ENCODE measurements around the gene KCNMB2. TPM values are rescaled to one million over a fixed set of nuclear protein-coding genes. Genes with fewer than 3 reads are reported as not detected.

KCNMB2 gene
- total RNA-seq, 1 donor, result 1.1 TPM

- DNase-seq (ENCODE audit: insufficient read length, low spot score, missing footprints), result no peak
- H3K36me3 ChIP-seq (ENCODE audit: insufficient read depth, low read length), result no peaks in the 10 kb centered on the region
- TF ChIP-seq CTCF (IDR thresholded peaks at IDR 0.05; ENCODE audit: extremely low read depth, low read depth, low read length), result no peak
- H3K27me3 ChIP-seq (ENCODE audit: insufficient read depth, low read length), result no peaks in the 10 kb centered on the region
- no peaks in the 10 kb centered on the region for H4K20me1 ChIP-seq (ENCODE audit: insufficient read depth, low read length)
- H3K4me2 ChIP-seq (ENCODE audit: insufficient read depth, low read length), result no peak overlapping the region
- H3K4me1 ChIP-seq (ENCODE audit: insufficient read depth, low read length), result no peaks in the 10 kb centered on the region
- no peaks in the 10 kb centered on the region for H3K79me2 ChIP-seq (ENCODE audit: insufficient read depth, low read length)
- no peak overlapping the region for H3K4me3 ChIP-seq (ENCODE audit: insufficient read depth, low read length)
- no peak overlapping the region for H2AFZ ChIP-seq (ENCODE audit: low read length)
- H3K27ac ChIP-seq (ENCODE audit: low read depth, low read length), result no peak overlapping the region
- H3K9me3 ChIP-seq (ENCODE audit: low read depth, low read length), result peaks cover 2% of the 10 kb centered on the region
These were observed 170.2 kb downstream of the KCNMB2 start for GRCh38 chr3:178706411-178706810.

- Histone ChIP-seq H3K36me3 (ENCODE audit: insufficient read depth, low read length) (no peaks in the 10 kb centered on the region), H3K4me2 (ENCODE audit: insufficient read depth, low read length) (no peak overlapping the region), H3K4me1 (ENCODE audit: insufficient read depth, low read length) (no peaks in the 10 kb centered on the region), H3K27me3 (ENCODE audit: insufficient read depth, low read length) (no peaks in the 10 kb centered on the region), H3K79me2 (ENCODE audit: insufficient read depth, low read length) (no peaks in the 10 kb centered on the region), H3K9me3 (ENCODE audit: low read depth, low read length) (peaks cover 2% of the 10 kb centered on the region), H3K27ac (ENCODE audit: low read depth, low read length) (no peak overlapping the region), H3K4me3 (ENCODE audit: insufficient read depth, low read length) (no peak overlapping the region), H2AFZ (ENCODE audit: low read length) (no peak overlapping the region), H4K20me1 (ENCODE audit: insufficient read depth, low read length) (no peaks in the 10 kb centered on the region)
- no peak for DNase-seq (ENCODE audit: insufficient read length, low spot score, missing footprints)
- no peak for TF ChIP-seq CTCF (IDR thresholded peaks at IDR 0.05; ENCODE audit: extremely low read depth, low read depth, low read length)
These were observed 171.2 kb downstream of the KCNMB2 start for GRCh38 chr3:178707311-178708031.

- Histone ChIP-seq H3K79me2 (ENCODE audit: insufficient read depth, low read length) (no peaks in the 10 kb centered on the region), H3K4me3 (ENCODE audit: insufficient read depth, low read length) (no peak overlapping the region), H3K27me3 (ENCODE audit: insufficient read depth, low read length) (no peaks in the 10 kb centered on the region), H3K4me1 (ENCODE audit: insufficient read depth, low read length) (no peaks in the 10 kb centered on the region), H3K4me2 (ENCODE audit: insufficient read depth, low read length) (no peak overlapping the region), H2AFZ (ENCODE audit: low read length) (no peak overlapping the region), H4K20me1 (ENCODE audit: insufficient read depth, low read length) (no peaks in the 10 kb centered on the region), H3K9me3 (ENCODE audit: low read depth, low read length) (peaks cover 2% of the 10 kb centered on the region), H3K27ac (ENCODE audit: low read depth, low read length) (no peak overlapping the region), H3K36me3 (ENCODE audit: insufficient read depth, low read length) (no peaks in the 10 kb centered on the region)
- DNase-seq (ENCODE audit: insufficient read length, low spot score, missing footprints), result no peak
- TF ChIP-seq CTCF (IDR thresholded peaks at IDR 0.05; ENCODE audit: extremely low read depth, low read depth, low read length), result no peak
These were observed 172.8 kb downstream of the KCNMB2 start for GRCh38 chr3:178709051-178709450.

- no peaks in the 10 kb centered on the region for H3K36me3 ChIP-seq (ENCODE audit: insufficient read depth, low read length)
- H3K79me2 ChIP-seq (ENCODE audit: insufficient read depth, low read length), result no peaks in the 10 kb centered on the region
- H3K4me2 ChIP-seq (ENCODE audit: insufficient read depth, low read length), result no peak overlapping the region
- H3K4me1 ChIP-seq (ENCODE audit: insufficient read depth, low read length), result no peaks in the 10 kb centered on the region
- TF ChIP-seq CTCF (IDR thresholded peaks at IDR 0.05; ENCODE audit: extremely low read depth, low read depth, low read length), result no peak
- H2AFZ ChIP-seq (ENCODE audit: low read length), result no peak overlapping the region
- DNase-seq (ENCODE audit: insufficient read length, low spot score, missing footprints), result no peak
- H3K27me3 ChIP-seq (ENCODE audit: insufficient read depth, low read length), result no peaks in the 10 kb centered on the region
- H4K20me1 ChIP-seq (ENCODE audit: insufficient read depth, low read length), result no peaks in the 10 kb centered on the region
- H3K27ac ChIP-seq (ENCODE audit: low read depth, low read length), result no peak overlapping the region
- H3K4me3 ChIP-seq (ENCODE audit: insufficient read depth, low read length), result no peak overlapping the region
- H3K9me3 ChIP-seq (ENCODE audit: low read depth, low read length), result no peaks in the 10 kb centered on the region
These were observed 175.5 kb downstream of the KCNMB2 start for GRCh38 chr3:178711753-178712152.
